ENCODE results near the gene HDAC9. TPM values are rescaled to one million over a fixed set of nuclear protein-coding genes. Genes with fewer than 3 reads are reported as not detected.

The HDAC9 gene
- total RNA-seq, 1 experiment from 2014 or later: 7.7 TPM

DNA sequence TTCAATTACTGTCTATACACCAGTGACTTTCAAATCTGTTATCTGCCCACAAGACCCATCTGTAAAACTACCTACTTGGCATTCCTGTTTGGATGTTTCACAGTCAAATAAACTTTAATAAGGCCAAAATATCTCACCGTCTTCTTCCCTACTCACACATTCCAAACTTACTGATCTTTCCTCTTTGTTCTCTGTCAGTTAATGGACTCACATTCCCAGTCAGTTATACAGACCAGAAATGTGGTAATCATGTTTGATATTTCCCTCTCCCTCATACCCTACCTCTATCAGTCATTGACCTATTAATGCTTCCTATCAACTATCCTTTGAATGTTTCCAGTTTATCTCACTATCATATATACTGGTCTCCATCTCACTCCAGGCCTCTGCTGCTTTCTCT is 28.5 kb upstream of the HDAC9 start:
- no CpG with 5 or more reads among the region's 1 CpG for WGBS (ENCODE audit: extremely low coverage, insufficient read length, low lambda C conversion rate)

More for the DNA sequence above, 28.5 kb upstream of the HDAC9 start:
- no peaks in the 10 kb centered on the region for H3K23me2 ChIP-seq (ENCODE audit: insufficient read length, low read depth, low read length, poor library complexity, severe bottlenecking)
- DNase-seq: no peak
- H2BK20ac ChIP-seq (ENCODE audit: low read depth, low read length, poor library complexity, severe bottlenecking): no peak overlapping the region
- H2BK12ac ChIP-seq (ENCODE audit: insufficient read length, low read depth, low read length): no peak overlapping the region
- H4K91ac ChIP-seq (ENCODE audit: insufficient read length, low read depth, low read length): no peak overlapping the region
- Mint-ChIP-seq H3K9me3 (no peaks in the 10 kb centered on the region), H3K4me1 (no peaks in the 10 kb centered on the region), H3K4me3 (no peak overlapping the region), H3K27ac (no peak overlapping the region), H3K36me3 (ENCODE audit: insufficient read depth in 1 of 3, low read depth in 3 of 3) (no peaks in the 10 kb centered on the region), H3K27me3 (ENCODE audit: low read depth) (no peaks in the 10 kb centered on the region)
- no peak overlapping the region for H4K8ac ChIP-seq (replicated peaks; ENCODE audit: insufficient read length, low read depth, low read length)
- H3K9me3 ChIP-seq (ENCODE audit: control insufficient read depth, low read depth, low read length): no peaks in the 10 kb centered on the region
- H3K14ac ChIP-seq (ENCODE audit: insufficient read depth, low read length): no peak overlapping the region
- H3K9ac ChIP-seq (ENCODE audit: extremely low read depth, insufficient read length, low read length): no peak overlapping the region
- H3K27ac ChIP-seq (ENCODE audit: insufficient read length, low read depth, low read length): no peak overlapping the region
- H3K56ac ChIP-seq (ENCODE audit: insufficient read length, low read depth, low read length): no peak overlapping the region
- no peak overlapping the region for H3K4me2 ChIP-seq (ENCODE audit: insufficient read depth, insufficient read length, low read length)
- no peak overlapping the region for H3K23ac ChIP-seq (ENCODE audit: insufficient read length, low read depth, low read length)
- no peaks in the 10 kb centered on the region for H4K20me1 ChIP-seq (ENCODE audit: control insufficient read depth, insufficient read depth, insufficient read length)
- H2BK120ac ChIP-seq (ENCODE audit: low read depth, low read length, poor library complexity, severe bottlenecking): no peak overlapping the region
- H3K27me3 ChIP-seq (ENCODE audit: insufficient read depth, low read length): no peaks in the 10 kb centered on the region
- no peak overlapping the region for H2AK5ac ChIP-seq (ENCODE audit: insufficient read length, low read length)
- no peak overlapping the region for H2BK15ac ChIP-seq (ENCODE audit: low read depth, low read length)
- H3K4ac ChIP-seq (ENCODE audit: low read depth, low read length): no peak overlapping the region
- TF ChIP-seq CTCF (conservative IDR thresholded peaks at IDR 0.05): no peak
- no peak overlapping the region for H4K5ac ChIP-seq (ENCODE audit: insufficient read length, low read depth, low read length)
- H2AFZ ChIP-seq (ENCODE audit: low read length): no peak overlapping the region
- H3K79me2 ChIP-seq (ENCODE audit: insufficient read depth, low read length): no peaks in the 10 kb centered on the region
- H2BK5ac ChIP-seq (ENCODE audit: insufficient read length, low read length): no peak overlapping the region
- no peak overlapping the region for H3K18ac ChIP-seq (ENCODE audit: insufficient read length, low read depth, low read length)
- no peaks in the 10 kb centered on the region for H3K4me1 ChIP-seq (ENCODE audit: insufficient read depth, low read length)
- no peaks in the 10 kb centered on the region for H3K79me1 ChIP-seq (ENCODE audit: insufficient read depth, low read depth, low read length, poor library complexity, severe bottlenecking)
- no peak overlapping the region for H3T11ph ChIP-seq (ENCODE audit: low read length)

Data from H9 (cell line).